HuH-7.5 (cell line): ENCODE results near the gene CCDC88C.

Source experiments
- DNase-seq: peaks from one replicate; pipeline ENCODE4 v3.0.0; 2011; ENCODE audit warnings: low spot score

The CCDC88C gene

DNA sequence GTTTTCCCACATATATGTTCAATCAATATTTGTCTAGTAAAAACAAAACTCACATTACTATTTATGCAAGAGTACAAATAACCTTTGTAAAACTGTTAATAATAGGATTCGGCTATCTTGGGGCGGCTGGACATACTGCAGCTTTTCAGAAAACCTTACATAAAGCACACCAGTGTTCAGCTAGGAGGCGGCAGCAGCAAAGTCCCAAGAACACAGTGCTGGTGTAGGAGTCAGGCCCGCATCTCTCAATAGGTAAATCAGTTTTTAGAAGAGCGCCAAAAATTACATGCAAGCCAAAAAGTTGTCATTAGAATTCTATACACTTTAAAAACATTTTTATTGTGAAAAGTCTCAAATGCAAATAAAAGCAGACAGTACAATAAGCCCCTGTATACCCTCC lies 37.5 kb downstream of the CCDC88C start:
- no peak for DNase-seq

GRCh38 chr14:91379579-91379932 lies 38.1 kb downstream of the CCDC88C start:
- DNase-seq = no peak

DNA sequence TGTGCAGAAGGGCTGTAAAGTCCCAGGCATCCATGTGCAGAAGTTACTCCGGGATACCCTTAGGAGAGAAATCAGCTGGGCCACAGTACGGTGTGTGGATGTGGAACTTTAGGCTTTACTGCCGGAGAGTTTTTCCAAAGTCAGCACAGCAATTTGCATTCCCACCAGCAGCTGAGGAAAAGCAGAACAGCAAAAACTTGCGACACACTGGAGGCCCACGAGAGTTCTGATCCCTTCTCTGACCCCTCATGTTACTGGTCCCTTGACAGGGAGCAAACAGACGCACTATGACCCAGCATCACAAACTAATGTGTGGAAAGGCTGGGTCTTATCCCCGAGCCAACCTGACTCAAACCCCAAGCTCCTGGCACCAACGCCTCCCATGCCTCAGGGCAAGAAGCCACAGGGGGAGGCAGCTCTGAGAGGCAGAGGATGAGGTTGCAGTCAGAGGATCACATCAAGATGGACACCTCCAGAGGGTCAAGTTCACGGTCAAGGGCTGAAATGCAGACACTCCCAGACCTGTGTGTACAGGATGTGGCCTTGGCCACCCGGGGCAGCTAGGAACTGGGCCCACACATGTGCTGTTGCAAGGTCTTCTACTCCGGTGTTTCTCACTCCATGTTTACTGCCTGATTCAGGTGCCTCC lies 38.6 kb downstream of the CCDC88C start:
- DNase-seq = no peak

DNA sequence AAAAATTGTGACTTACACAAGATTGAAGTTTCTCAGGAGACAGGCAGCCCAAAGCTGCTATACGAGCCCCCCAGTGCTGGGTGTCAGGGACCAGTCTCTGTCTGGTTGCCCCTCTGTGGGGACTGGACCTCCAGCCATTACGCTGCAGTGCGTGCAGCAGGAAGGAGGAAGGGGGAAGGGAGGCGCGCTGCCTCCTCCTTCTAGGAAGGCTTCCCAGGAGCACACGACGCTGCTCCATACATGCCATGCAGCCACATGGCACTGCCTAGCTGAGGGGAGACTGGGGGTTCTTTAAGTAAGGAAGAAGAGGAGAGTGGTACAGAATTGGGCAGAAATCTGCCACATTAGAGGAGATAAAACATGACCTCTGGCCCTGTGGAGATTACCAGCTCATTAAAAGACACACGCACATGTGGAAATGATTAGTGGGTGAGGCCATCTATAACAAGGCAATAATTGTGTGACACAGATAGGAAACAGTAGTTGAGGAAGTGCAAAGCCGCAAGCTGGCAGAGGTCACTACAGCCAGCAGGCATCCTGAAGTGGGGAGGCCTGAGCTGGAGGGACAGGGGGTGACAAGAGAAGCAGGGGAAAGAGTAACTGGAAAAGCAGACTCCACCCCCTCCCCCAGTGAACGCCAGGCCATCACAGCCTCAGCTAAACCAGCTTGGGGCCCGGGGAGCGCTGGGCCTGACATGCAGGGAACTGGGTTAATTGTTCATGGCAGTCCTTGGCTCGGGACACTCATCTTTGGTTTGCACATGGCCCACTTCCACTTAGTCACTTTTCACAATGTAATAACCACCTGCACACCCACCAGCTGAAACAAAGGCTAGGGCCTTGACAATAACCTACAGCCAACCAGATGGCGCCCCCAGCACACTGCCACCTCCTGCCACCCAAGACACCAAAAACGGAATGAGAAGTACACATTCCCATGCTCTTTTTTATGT lies 39.6 kb downstream of the CCDC88C start:
- no peak for DNase-seq

DNA sequence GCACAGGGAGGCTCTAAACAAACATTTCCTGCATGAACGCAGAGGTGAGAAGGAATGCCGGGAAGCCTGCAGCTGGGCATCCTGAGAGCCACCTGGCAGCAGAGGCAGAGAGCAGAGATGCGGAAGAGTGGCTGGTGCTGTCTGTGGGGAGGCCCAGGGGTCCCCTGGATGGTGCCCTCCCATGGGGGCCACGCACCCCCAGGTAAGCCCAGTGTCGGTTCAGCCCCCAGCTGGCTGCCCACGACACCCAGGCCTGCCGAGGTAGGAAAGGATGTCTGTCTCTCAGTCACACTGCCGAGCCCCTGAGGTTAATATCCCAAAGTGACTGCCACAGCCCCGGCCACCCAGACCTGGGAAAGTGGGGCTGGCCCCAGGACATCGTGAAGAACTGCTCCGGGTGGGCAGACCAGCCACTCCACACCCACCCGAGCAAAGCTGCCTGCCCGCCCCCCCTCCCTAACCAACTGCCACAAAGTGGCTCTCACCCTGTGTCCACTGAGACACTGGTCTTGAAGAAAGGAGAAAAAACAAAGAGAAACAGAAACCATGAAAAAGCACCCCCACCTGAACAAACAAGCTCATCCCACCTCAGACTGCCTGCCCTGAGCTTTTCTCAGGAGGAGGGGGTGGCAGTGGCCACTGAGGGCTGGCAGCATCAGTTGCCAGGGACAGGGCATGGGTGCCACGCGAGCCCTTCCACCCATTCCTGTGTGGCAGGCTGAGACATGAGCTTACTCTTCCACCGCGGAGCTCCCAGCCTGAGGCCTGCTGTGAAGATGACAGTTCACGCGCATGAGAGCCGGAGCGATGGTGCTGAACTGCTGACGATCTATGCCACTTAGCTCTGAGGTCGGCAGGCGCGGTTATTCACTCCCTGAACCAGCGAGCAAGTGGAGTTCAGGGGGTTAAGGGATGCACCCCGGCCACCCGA lies 40.8 kb downstream of the CCDC88C start:
- no peak for DNase-seq

DNA sequence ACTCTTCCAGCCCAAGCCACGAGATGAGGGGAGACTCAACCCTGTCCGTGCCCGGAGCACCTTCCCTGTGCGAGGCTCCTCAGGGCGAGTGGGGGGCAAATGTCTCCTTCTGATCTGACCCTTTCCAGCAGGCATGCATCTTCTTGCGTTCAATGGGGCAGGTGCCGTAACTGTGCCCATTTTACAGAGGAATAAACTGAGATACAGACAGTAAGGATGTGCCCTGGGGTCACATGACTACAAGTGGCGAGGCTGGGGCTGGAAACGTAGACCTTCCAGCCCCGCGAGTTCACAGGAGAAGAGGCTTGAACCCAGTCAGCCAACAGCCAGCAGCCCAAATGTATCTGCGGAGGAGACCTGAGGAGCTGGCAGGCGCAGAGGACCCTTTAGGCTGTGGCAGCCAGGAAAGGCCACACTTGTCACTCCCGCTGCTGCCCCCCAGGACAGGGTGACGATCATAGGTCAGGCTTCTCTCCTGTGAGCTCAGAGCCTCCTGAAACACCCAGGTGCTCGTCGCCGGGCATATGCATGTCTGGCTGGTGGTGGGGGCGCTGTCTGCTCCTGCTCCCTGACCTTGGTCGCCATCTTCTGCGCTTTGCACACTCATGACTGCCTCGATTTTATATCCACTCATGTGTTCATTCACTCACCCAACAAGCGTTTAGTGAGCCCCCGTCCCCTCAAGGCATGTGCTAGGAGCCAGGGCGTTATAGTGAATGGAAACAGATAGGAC lies 41.7 kb downstream of the CCDC88C start:
- DNase-seq = no peak

- no peak for DNase-seq
Measured at GRCh38 chr14:91374879-91375702, 42.5 kb downstream of the CCDC88C start.

DNA sequence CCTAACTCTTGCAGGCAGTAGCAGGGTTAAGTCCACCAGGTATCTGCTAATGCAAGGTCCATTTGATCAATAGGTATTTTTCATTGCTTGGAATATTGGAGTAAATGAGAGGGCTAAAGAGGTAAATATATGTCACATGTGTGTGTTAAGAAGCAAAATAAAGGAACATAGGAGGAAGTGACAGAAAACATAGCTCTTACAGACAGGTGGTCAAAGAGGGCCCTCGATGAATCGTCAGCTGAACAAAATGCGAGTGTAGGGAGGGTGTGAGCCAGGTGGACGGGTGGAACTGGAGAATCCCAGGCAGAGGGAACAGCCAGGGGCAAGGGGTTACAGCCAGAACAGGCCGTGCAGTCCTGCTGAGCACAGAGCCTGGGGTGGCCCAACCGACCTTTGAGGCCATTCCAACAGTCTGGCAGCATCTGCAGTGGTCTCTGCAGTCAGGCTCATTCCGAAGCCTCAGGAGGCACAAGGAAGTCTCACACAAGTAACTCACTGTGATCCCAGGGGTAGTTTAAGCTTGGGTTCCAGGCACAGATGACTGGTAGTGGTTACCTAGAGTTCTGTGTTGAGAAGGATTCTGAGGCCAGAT lies 43.2 kb downstream of the CCDC88C start:
- no peak for DNase-seq

GRCh38 chr14:91373591-91374254 lies 43.9 kb downstream of the CCDC88C start:
- no peak for DNase-seq

DNA sequence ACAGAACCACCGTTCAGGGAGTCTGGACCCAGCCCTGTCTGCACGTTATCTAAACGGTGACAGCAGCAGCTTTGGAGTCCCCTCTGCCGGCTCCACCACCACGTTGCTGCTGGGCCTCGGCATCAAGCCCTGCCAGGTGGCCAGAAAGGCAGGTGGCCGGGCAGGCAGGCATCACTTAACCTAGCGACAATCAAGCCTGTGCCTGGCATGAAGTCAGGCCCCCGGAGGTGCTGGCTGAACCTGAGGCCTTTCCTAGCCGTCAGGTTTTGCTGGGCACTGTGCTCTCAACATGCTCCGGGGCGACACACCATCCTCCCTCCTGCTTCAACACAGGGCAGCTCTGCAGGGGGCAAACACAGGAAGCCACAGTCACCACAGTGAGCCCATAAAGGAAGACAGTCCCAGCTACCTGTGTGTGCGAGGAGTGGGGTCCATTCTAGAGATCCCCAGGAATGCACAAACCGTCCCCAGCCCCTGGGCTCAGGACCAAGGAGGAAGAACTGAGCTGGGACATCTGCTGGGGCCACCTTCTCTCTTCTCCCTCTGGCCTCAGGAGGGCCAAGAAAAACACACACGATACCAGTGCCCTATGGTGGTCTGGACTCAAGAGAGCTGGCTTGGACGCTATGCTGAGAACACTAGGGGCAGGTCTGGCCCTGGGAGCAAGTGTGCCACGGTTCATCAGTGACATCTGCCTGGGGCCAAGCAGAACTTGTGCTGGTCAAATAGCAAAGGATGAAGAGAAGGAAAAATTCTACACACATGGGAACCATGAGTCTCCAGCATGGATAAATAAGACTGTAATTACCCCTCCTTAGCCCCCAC lies 44.7 kb downstream of the CCDC88C start:
- DNase-seq = no peak

- no peak for DNase-seq
Measured at GRCh38 chr14:91371990-91372375, 45.6 kb downstream of the CCDC88C start.

DNA sequence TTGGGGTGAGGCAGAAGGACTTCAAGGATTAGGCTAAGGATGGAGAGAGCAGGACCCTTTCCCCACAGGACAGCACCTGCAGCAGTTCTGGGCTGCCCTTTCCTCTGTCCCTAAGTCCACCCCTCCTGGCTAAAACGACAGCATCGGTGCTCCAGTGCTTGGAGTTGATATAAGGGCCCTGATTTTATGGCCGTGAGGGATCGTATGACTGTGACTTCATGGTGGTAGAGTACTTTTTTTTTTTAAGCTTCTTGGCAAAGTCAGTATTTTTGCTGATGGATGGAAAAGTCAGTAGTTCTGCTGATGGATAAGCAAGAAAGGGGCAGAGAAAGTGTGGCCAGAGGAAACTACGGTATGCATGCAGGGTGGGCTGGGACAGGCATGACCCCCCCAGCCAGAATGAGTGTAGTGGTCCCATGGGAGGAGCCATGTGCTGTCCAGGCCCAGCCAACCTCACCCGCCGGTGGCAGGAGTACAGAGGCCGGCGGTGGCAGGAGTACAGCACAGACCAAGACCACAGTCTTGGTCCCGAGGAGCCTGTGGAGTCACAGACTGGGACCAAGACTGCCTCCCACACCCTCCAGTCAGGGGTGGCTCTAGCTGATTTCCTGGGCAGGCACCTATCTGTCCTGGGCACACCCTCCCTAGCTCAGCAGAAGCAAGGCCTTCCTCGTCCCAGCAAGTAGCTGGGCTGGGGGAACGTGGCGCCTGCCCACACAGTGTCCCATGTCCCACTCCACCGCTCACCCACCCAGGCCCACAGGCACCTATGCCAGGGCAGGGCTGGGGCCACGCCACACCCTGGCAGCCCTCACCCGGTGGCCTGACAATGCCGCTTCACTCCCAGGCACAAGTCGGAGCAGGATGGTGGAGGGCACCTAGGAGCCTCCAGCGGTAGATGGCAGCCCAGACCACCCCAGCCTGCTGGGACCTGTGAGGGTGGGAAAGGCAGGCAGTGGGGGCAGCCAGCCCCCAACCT lies 46.3 kb downstream of the CCDC88C start:
- no peak for DNase-seq

- DNase-seq = no peak
Measured at GRCh38 chr14:91369628-91370445, 47.8 kb downstream of the CCDC88C start.

GRCh38 chr14:91368776-91369416 lies 48.7 kb downstream of the CCDC88C start:
- DNase-seq = no peak

GRCh38 chr14:91367173-91368171 lies 50.1 kb downstream of the CCDC88C start:
- DNase-seq = no peak
